OCI-LY1 (cell line): Measurements from ENCODE around the gene OR8G5.

Experiments used
- CTCF ChIP-seq: fragments of 200-600 bp; sonication (generic), shearing (Covaris generic); IDR thresholded peaks from 2 replicates; pipeline ENCODE4 v1.5.1; 2017; ENCODE audit warnings: mild to moderate bottlenecking, antibody characterized with exemption, low read length, moderate library complexity, mixed read lengths
- EZH2 ChIP-seq: fragments of 200-600 bp; sonication (generic), shearing (Covaris generic); IDR thresholded peaks from 2 replicates; pipeline ENCODE4 v1.8.0; 2017; ENCODE audit warnings: borderline replicate concordance, mixed run types, mild to moderate bottlenecking, antibody characterized with exemption, low read length, moderate library complexity, mixed read lengths

DNA sequence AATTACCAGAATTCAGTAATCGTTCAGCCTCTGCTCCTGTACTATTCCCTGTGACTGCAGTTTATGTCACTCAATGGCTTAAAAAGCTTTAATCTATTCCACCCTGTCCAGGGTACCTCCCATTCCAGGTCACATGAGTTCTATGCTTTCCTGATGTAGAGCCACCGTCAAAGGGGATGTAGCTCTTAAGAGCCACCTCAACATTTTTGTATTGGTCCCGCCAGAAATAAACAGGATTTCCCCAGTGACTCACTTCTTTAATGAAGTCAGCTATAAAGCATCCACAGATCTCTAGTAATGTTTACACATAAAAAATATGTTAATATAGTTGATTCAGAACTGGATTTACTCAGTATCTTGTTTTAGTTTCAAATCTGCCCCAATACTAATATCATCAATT, 58.9 kb downstream of the OR8G5 start:
- no peak for TF ChIP-seq CTCF
- TF ChIP-seq EZH2, result no peak
